Mucosa of rectum (tissue), 2 donors: ENCODE data around the gene OPTN.

Experiments
- H3K27ac ChIP-seq, 2 donors: one replicate each; pipeline ENCODE4 v1.7.0; 2013; ENCODE audit warnings: inconsistent platforms in 2 of 2, low read depth in 2 of 2, low read length in 2 of 2
- H3K27me3 ChIP-seq, 2 donors: one replicate each; pipeline ENCODE4 v1.7.0; 2013; ENCODE audit warnings: low read length in 2 of 2; ENCODE audit not compliant: control insufficient read depth in 2 of 2, insufficient read depth in 2 of 2
- H3K36me3 ChIP-seq, 2 donors: one replicate each; pipeline ENCODE4 v1.7.0; 2013; ENCODE audit warnings: low read length in 2 of 2; ENCODE audit not compliant: control insufficient read depth in 2 of 2, insufficient read depth in 2 of 2
- H3K4me1 ChIP-seq, 2 donors: one replicate each; pipeline ENCODE4 v1.7.0; 2013; ENCODE audit warnings: low read length in 2 of 2, mild to moderate bottlenecking in 1 of 2; ENCODE audit not compliant: control insufficient read depth in 2 of 2, insufficient read depth in 2 of 2
- H3K4me3 ChIP-seq, 2 donors: one replicate each; pipeline ENCODE4 v1.7.0; 2013; ENCODE audit warnings: low read length in 2 of 2
- H3K9ac ChIP-seq, 2 donors: one replicate each; pipeline ENCODE4 v1.7.0; 2013; ENCODE audit warnings: low read length in 2 of 2, low read depth in 1 of 2, mild to moderate bottlenecking in 1 of 2
- H3K9me3 ChIP-seq, 2 donors: one replicate each; pipeline ENCODE4 v1.7.0; 2013; ENCODE audit warnings: low read length in 2 of 2; ENCODE audit not compliant: control insufficient read depth in 2 of 2
- donor health status: healthy.
- donor health status: Normal muscosa, but diverticular disease.

OPTN gene

DNA sequence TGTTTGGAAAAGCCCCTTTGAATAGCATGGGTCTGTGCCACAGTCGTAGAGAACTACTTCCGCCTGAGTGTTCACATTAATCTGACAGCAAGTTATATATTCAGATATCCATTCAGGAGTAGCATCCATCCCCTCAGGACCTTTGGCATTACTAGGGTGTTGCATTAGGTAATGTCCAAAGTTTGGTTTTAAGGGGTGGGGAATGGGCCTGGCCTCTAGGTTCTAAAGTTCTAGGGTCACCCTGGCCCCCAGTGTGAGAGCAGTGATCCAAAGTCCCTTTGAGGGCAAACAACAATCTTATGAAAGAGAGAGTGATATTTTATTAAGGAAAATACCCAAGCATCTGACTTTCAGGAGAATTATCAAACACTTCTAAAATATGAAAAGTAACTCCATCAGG, 73.7 kb downstream of the OPTN start:
- H3K36me3 ChIP-seq = no peaks in the 10 kb centered on the region
- H3K27ac ChIP-seq = no peak overlapping the region
- H3K4me1 ChIP-seq = no peaks in the 10 kb centered on the region
- H3K9me3 ChIP-seq = no peaks in the 10 kb centered on the region
- H3K9ac ChIP-seq = no peak overlapping the region
- H3K4me3 ChIP-seq = no peak overlapping the region
- H3K27me3 ChIP-seq = no peaks in the 10 kb centered on the region

DNA sequence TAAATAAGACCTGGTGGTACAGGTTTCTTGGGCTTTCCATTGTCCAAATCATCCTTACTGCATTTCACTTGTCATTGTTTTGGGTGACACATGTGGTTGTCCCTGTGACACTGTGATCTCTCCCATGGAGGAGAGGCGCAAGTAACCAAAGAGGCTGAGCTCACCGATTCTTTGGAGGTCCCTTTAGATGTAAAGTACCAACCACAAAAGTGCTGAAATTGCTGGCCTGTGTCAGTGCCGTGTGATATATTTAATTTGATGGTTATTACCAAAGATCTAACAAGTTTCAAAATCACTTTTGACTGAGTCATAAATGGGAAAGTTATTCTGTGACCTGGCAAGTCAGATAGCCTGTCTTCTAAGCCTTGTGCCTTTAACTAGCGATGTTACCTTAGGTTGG, 80.8 kb downstream of the OPTN start:
- Histone ChIP-seq H3K9ac (no peak overlapping the region), H3K27me3 (no peaks in the 10 kb centered on the region), H3K27ac (no peak overlapping the region), H3K4me1 (no peaks in the 10 kb centered on the region), H3K9me3 (no peaks in the 10 kb centered on the region), H3K4me3 (no peak overlapping the region), H3K36me3 (no peaks in the 10 kb centered on the region)

GRCh38 chr10:13182424-13182823, 82.5 kb downstream of the OPTN start:
- H3K4me1 ChIP-seq = no peaks in the 10 kb centered on the region
- H3K36me3 ChIP-seq = no peaks in the 10 kb centered on the region
- H3K4me3 ChIP-seq = no peak overlapping the region
- H3K27me3 ChIP-seq = no peaks in the 10 kb centered on the region
- H3K9ac ChIP-seq = no peak overlapping the region
- H3K9me3 ChIP-seq = no peaks in the 10 kb centered on the region
- H3K27ac ChIP-seq = no peak overlapping the region

DNA sequence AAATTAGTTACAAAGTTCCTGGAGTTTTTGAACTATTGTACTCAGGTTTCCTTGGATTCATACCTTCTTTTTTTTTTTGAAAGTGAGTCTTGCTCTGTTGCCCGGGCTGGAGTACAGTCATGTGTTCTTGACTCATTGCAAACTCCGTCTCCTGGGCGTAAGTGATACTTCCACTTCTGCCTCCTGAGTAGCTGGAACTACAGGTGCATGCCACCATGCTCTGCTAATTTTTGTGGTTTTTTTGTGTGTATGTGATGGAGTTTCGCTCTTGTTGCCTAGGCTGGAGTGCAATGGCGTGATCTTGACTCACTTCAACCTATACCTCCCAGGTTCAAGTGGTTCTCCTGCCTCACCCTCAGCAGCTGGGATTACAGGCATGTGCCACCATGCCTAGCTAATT, 83.7 kb downstream of the OPTN start:
- Histone ChIP-seq H3K27me3 (no peaks in the 10 kb centered on the region), H3K4me1 (no peaks in the 10 kb centered on the region), H3K27ac (no peak overlapping the region), H3K4me3 (no peak overlapping the region), H3K36me3 (peaks cover 0 to 1% of the 10 kb centered on the region in 2 donors), H3K9ac (no peak overlapping the region), H3K9me3 (no peaks in the 10 kb centered on the region)

GRCh38 chr10:13184276-13184675, 84.3 kb downstream of the OPTN start:
- Histone ChIP-seq H3K27me3 (no peaks in the 10 kb centered on the region), H3K36me3 (peaks cover 0 to 4% of the 10 kb centered on the region in 2 donors), H3K27ac (no peak overlapping the region), H3K9ac (no peak overlapping the region), H3K4me1 (no peaks in the 10 kb centered on the region), H3K4me3 (no peak overlapping the region), H3K9me3 (no peaks in the 10 kb centered on the region)

DNA sequence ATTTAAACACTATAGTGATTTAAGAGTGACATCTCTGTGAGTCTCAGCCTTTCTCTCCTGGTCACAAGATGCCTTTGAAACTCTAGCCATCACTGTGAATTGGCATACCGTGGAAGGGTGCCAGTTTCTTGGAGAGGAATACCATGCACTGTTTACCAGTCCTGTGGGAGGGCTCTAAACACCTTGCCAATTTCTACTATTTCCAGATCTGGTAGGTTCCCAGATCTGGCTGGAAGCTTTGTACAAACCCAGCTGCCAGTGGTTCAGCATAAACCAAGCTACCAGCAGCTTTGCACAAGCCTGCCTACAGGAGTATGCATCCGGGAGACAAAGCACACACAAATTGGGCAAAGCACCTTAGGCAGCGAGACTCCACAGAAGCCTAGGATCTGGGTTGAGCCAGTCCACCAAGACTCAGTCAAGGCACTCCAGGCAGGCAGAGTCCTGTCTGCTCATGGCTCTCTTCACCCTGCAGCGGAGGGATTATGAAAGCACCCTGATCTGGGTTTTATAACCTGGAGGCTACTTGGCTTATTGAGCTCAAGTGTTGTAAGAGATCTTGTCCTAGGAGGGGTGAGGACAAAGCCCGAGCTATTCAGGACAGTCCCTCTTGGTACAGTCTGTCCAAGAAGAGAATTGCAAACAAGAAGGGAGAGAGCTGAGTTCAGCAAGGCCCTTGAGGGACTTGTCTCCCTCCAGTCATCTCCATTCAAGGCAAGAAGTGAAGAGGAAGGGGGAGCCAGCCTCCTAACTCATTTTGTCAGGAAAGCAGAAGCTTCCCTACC, 85.0 kb downstream of the OPTN start:
- Histone ChIP-seq H3K27ac (no peak overlapping the region), H3K36me3 (peaks cover 0 to 4% of the 10 kb centered on the region in 2 donors), H3K27me3 (no peaks in the 10 kb centered on the region), H3K9ac (no peak overlapping the region), H3K4me1 (no peaks in the 10 kb centered on the region), H3K4me3 (no peak overlapping the region), H3K9me3 (no peaks in the 10 kb centered on the region)

DNA sequence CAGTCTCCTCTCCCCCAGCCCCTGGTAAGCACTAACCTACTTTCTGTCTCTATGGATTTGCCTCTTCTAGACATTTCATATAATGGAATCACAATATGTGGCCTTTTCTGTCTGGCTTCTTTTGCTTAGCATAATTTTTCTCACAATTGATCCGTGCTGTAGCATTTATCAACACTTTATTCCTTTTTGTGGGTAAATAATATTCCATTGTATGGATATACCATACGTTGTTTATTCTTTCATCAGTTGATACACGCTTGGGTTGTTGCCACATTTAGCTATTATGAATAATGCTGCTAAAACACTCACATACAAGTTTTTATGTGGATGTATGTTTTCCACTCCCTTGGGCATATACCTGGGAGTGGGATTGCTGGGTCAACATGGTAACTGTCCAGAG, 87.2 kb downstream of the OPTN start:
- peaks cover 0 to 4% of the 10 kb centered on the region in 2 donors for H3K36me3 ChIP-seq
- no peaks in the 10 kb centered on the region for H3K27me3 ChIP-seq
- no peak overlapping the region for H3K27ac ChIP-seq
- H3K4me3 ChIP-seq = no peak overlapping the region
- no peaks in the 10 kb centered on the region for H3K4me1 ChIP-seq
- H3K9me3 ChIP-seq = no peaks in the 10 kb centered on the region
- H3K9ac ChIP-seq = no peak overlapping the region
